Measurements from ENCODE around the gene TRMT2A.
A peak's percentile ranks its signal among the peaks of the same experiment; 100 is the strongest.

TRMT2A gene

DNA sequence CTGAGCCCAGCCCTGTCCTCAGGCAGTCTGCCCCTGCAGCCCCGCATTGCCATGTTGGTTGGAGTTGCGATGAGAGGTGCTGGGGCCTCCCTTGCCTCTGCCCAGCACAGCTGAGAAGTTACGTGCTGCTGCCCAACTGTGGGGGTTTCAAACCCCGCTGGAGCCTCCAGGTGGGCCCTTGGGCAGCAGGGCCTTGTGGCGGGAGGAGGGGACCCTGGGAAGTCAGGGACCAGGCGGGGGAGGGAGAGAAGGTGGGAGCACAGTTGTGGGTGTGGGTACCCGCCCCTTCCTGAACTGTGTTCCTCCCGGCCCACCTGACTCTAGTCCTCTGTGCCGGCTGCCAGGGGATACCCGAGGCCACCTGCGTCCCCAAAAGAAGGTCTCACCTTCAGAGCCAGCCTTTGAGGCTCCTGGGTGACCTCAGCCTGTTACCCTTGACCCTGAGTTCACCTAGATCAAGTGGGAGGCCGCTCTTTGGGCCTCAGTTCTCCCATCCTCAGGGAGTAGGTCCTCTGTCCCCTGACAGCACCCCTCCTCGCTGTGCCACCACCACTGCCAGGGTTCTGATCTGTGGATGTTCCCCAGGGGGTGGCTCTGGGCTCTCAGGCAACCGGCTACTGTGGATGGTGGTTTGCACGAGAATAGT lies 41.5 kb upstream of the TRMT2A start:
- H3F3A ChIP-seq (ENCODE audit: insufficient read depth, low read length) = no peaks in the 10 kb centered on the region
- H3K4me1 ChIP-seq (ENCODE audit: low read length) = no peaks in the 10 kb centered on the region
- no peaks in the 10 kb centered on the region for H3K36me3 ChIP-seq (replicated peaks; ENCODE audit: insufficient read depth, low read length)
- no peaks in the 10 kb centered on the region for H4K20me1 ChIP-seq (ENCODE audit: insufficient read depth, low read length)
- H3K4me2 ChIP-seq (ENCODE audit: low read depth, low read length) = no peak overlapping the region
- H3K9ac ChIP-seq (ENCODE audit: low read length) = no peak overlapping the region
- no peak for TF ChIP-seq CTCF (IDR thresholded peaks at IDR 0.05; ENCODE audit: low read length)
- no peaks in the 10 kb centered on the region for H3K9me2 ChIP-seq (replicated peaks; ENCODE audit: insufficient read depth, low read length)
- peaks cover 71% of the 10 kb centered on the region for H3K27me3 ChIP-seq (replicated peaks; ENCODE audit: insufficient read depth, low read length)
- no peaks in the 10 kb centered on the region for H3K79me2 ChIP-seq (ENCODE audit: low read length)
- no peak overlapping the region for H3K4me3 ChIP-seq (ENCODE audit: low read length)
- no peak overlapping the region for H2AFZ ChIP-seq (ENCODE audit: low read length)
- no peak overlapping the region for H3K27ac ChIP-seq (ENCODE audit: low read length)
- no peaks in the 10 kb centered on the region for H3K9me3 ChIP-seq (replicated peaks; ENCODE audit: insufficient read depth, low read length)
- DNase-seq = no peak

GRCh38 chr22:20157430-20158183 lies 40.6 kb upstream of the TRMT2A start:
- Histone ChIP-seq H3K4me3 (ENCODE audit: low read length) (no peak overlapping the region), H3K4me1 (ENCODE audit: low read length) (no peaks in the 10 kb centered on the region), H2AFZ (ENCODE audit: low read length) (no peak overlapping the region), H3K79me2 (ENCODE audit: low read length) (no peaks in the 10 kb centered on the region), H3K4me2 (ENCODE audit: low read depth, low read length) (no peak overlapping the region), H3F3A (ENCODE audit: insufficient read depth, low read length) (no peaks in the 10 kb centered on the region), H3K9me2 (replicated peaks; ENCODE audit: insufficient read depth, low read length) (no peaks in the 10 kb centered on the region), H3K27me3 (replicated peaks; ENCODE audit: insufficient read depth, low read length) (peaks cover 78% of the 10 kb centered on the region), H3K9me3 (replicated peaks; ENCODE audit: insufficient read depth, low read length) (no peaks in the 10 kb centered on the region), H3K27ac (ENCODE audit: low read length) (no peak overlapping the region), H3K9ac (ENCODE audit: low read length) (no peak overlapping the region), H3K36me3 (replicated peaks; ENCODE audit: insufficient read depth, low read length) (no peaks in the 10 kb centered on the region), H4K20me1 (ENCODE audit: insufficient read depth, low read length) (no peaks in the 10 kb centered on the region)
- no peak for DNase-seq
- no peak for TF ChIP-seq EZH2 (optimal IDR thresholded peaks at IDR 0.05; ENCODE audit: low read depth, low read length)
- TF ChIP-seq CTCF (IDR thresholded peaks at IDR 0.05; ENCODE audit: low read length) = no peak
- TF ChIP-seq EZH2phosphoT487 (IDR thresholded peaks at IDR 0.05; ENCODE audit: low read length) = no peak

DNA sequence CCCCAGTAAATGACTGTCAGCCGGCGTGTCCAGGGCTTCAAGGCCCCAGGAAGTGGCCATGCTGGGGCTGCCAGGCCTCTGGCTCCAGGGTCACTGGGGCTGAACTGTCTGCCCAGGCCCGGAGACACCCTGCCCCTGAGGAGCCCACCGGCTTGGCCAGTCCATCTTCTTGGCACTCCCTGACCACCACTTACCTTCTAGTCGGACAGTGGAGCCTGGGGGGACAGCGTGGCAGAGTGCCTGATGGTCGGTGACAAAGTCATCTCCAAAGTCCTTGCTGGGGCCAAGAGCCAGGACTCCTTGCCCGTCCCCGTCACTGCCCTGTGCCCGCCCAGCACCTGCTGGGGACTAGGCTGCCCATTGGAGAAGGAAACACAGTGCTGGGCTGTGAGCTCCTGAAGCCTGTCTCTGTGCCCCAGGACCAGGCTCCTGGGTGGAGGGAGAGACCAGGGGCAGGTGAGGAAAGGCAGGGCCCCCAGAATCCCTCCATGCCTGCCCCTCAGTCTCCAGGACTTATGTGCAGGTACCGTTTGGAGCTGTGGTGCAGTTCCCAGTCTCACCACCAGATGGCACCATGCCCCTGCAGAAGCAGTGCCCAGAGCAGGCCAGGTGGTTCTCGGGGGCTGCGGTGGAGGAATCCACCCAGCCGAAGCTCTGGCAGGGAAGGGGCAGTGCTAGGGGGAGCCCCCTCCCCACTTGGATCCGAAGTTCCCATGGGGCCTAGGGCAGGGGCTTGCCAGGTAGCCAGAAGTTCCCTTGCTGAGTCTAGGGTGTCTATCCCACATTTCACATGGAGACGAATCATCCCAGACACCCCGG lies 39.8 kb upstream of the TRMT2A start:
- Histone ChIP-seq H3K27ac (ENCODE audit: low read length) (no peak overlapping the region), H3K9me3 (replicated peaks; ENCODE audit: insufficient read depth, low read length) (no peaks in the 10 kb centered on the region), H3K9ac (ENCODE audit: low read length) (no peak overlapping the region), H3K79me2 (ENCODE audit: low read length) (no peaks in the 10 kb centered on the region), H3K4me3 (ENCODE audit: low read length) (no peak overlapping the region), H3K36me3 (replicated peaks; ENCODE audit: insufficient read depth, low read length) (no peaks in the 10 kb centered on the region), H3F3A (ENCODE audit: insufficient read depth, low read length) (no peaks in the 10 kb centered on the region), H3K9me2 (replicated peaks; ENCODE audit: insufficient read depth, low read length) (no peaks in the 10 kb centered on the region), H2AFZ (ENCODE audit: low read length) (no peak overlapping the region), H3K4me2 (ENCODE audit: low read depth, low read length) (no peak overlapping the region), H4K20me1 (ENCODE audit: insufficient read depth, low read length) (no peaks in the 10 kb centered on the region), H3K4me1 (ENCODE audit: low read length) (no peaks in the 10 kb centered on the region), H3K27me3 (replicated peaks; ENCODE audit: insufficient read depth, low read length) (peaks cover 84% of the 10 kb centered on the region)
- TF ChIP-seq EZH2 (optimal IDR thresholded peaks at IDR 0.05; ENCODE audit: low read depth, low read length) (no peak), CTCF (IDR thresholded peaks at IDR 0.05; ENCODE audit: low read length) (peak; percentile 97)
- DNase-seq = peak; percentile 67
